Ecto neural progenitor cell (in vitro differentiated cells): ENCODE results near the gene IL21.
"Not testable (repeated sequence)": the region's sequence is repeated elsewhere in the genome, so short reads cannot be mapped to it uniquely, and the experiment has no call there.

Experiments used
- DNase-seq: peaks from one replicate; pipeline ENCODE4 v3.0.0-alpha.2; 2018; ENCODE audit warnings: low spot score

The IL21 gene

DNA sequence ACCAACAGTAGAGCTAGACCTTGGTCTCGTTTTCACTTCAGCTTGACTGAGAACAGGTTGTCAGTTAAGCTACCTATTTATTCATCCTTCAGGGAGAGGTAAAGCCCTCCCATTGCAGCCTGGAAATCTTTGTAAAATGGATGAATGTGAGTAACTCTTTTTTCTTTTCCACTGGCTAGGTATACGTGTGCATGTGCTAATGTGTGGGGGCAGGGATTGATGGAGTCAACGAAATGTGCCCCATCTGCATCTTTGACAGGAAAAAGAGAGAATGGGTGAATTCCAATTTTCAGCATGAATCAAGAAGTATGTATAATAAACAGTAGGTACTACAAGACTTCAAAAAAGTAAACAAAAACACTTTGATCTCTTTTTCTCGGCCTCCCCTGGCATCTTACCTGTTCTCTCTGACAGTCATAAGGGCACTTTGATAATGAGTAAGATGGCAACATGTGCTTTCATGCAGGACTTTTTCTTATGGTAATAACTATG, at the start of gene IL21:
Gene IL21 (minus strand): TSS at position 51 of the 492 bp plus-strand sequence. CDS start 55 bp downstream, outside the sequence.
- DNase-seq = no peak

DNA sequence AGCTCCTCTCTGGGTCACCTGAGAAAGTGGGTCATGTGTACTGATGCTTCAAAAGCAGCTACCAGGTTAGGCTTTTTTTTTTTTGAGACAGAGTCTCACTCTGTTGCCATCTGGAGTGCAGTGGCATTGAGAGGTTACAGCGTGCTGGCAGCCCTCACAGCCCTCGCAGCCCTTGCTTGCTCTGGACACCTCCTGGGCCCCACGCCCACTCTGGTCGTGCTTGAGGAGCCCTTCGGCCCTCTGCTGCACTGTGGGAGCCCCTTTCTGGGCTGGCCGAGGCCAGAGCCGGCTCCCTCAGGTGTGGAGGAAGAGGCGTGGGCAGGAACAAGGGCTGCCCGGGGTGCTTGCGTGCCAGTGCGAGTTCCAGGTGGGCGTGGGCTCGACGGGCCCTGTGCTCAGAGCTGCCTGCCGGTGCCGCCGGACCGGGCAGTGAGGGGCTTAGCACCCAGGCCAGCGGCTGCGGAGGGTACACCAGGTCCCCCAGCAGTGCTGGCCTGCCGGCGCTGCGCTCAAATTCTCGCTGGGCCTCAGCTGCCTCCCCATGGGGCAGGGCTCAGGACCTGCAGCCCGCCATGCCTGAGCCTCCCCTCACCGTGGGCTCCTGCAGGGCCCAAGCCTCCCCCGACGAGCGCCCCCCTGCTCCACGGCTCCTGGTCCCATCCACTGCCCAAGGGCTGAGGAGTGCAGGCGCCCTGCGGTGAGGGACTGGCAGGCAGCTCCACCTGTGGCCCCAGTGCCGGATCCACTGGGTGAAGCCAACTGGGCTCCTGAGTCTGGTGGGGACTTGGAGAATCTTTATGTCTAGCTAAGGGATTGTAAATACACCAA, 49.3 kb upstream of the IL21 start:
- DNase-seq = no peak

DNA sequence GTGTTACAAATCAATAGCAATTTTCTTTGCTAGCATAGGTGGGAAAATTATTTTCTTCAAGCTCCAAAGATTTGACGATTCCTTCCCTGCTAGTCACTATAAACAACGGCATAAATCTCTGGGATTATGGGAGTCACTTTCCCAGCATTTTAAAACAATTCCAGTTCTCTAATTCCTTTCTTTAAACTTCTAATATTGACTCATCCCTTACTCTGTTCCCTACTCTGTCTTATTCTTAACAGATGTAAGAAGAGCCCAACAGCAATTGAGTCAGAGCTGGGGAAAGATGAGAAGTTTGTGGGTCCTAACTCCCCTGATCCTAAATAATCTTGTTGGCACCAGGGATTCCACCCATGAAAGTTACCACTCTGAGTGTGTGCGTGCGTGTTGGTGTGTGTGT, 47.4 kb upstream of the IL21 start:
- no peak for DNase-seq

DNA sequence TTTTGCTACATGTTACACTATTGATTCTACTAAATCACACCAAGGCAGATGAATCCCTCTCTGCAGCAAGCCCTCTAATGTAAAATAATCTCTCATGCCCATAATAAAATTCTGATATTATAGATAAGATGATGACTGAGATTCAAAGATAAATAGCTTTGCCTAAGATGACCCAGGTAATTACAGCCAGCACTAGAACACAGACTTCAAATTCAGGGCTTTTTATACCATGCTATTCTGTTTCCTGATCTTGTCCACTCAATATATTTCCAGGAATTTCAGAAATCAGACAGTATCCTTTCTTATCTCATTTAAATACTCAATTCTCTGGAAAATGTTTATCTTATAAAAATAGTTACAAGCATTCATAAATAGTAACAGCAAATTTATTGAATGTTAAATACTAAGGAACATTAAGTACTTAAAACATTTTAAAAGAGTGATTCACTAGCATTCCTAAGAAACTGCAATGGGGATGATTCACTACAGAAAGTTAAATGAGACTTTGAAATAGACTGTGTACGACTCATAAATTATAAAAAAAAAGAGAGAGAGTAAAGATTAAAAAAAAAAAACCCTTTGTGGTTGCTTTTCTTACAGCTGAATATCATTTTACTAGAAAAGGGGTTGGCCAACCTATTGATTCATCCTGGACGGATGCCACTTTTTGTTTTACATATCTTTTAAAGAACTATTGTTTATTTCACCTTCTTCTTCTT, 45.8 kb upstream of the IL21 start:
- no peak for DNase-seq

DNA sequence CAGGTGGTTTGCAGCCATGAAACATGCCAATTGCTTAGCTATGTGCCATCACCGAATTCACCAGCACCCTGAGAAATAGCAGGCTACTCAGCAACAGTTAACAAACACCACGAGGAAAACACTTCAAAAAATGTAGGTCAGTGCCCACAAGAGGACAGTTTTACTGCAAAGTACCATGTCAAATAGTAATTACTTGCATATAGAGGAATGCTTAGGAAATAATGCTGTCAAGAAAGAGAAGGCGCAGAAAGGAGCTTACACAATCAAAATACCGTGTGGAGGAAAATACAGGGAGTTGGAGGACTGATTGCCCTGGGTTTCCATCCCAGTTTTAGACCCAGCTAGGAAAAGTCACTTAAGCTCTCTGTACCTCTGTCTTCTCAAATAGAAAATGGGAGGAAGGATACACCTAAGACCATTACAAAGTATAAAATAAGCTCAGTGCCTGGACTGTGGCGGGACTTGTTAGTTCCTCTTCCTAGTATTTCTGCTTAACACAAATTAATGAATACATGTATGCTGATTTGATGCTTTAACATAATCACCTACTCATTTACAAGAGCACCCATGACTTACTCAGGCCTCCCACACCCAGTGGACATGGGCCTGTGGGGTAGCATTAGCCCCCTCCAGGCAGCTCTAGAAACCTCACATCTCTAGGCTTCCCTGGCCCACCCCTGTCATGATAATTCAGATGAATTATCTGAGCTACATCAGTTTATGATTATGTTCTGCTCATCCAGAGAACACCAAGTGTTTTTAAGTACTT, 44.5 kb upstream of the IL21 start:
- no peak for DNase-seq

DNA sequence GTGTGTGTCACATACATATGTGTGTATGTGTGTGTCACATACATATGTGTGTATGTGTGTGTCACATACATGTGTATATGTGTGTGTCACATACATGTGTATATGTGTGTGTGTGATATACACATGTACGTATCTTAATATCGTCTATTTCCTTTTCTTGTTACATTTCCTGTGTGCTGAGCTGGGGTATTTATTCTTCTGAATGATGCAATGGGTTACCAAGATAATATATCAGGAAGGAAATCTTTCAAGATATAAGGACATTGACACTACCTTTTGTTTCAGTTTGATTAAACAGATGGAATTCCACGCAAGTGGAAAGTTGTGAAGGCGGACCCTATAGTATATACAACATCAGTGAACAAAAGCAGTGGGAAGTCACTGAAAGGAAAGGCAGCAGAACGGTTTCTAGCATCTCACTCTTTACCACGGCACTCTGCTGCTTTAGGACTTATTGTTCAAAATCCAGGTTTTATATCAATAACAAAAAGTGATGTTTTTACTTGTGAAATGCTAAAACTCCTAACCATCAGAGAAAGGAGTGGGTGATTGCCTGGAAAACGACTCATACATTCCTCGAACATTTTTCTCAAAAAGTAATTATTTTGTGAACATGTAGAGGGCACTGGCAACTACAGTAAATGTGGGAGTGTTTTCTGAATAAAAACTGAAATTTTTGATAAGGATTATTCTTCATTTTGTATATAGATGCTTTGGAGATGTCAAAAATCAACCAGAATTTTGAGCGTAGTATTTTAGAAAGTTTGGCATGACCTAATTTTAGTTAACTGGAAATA, 43.1 kb upstream of the IL21 start:
- no peak for DNase-seq

DNA sequence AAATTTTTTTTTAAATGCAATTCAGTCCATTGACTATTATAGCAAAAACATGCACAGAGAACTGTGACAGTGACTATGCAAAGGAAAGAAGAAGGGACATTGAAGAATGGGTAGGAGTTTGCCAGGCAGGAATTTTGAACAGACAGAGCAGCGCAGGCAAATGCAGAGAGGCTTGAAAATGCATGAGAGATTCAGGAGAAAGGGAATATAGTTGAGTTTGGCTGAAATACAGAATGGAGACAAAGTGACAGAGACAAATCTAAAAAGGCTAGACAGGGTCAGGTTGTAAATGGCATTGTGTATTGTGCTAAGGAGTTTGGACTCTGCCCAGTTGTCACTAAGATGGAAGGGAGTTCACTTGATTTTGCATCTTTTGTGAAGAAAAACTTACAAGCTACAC, 42.4 kb upstream of the IL21 start:
- DNase-seq = no peak

DNA sequence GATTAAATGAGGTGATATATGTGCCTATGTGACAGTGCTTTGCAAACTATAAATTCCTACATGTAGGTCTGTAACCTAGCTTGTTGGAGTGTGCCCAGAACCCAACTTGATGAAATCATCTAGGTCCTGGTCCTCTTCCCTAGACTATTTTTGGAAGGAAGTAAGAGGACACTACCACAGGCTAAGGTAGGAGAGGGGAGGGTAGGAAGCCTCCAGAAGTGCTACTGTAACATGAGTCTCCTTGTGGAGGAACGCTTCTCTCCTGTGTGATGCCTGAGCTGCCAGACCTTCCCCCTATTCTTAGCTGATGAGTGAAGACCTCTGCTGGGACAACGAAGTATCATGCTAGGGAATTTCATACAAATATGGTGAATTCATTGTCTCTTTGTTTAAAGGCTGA, 41.8 kb upstream of the IL21 start:
- DNase-seq = no peak

DNA sequence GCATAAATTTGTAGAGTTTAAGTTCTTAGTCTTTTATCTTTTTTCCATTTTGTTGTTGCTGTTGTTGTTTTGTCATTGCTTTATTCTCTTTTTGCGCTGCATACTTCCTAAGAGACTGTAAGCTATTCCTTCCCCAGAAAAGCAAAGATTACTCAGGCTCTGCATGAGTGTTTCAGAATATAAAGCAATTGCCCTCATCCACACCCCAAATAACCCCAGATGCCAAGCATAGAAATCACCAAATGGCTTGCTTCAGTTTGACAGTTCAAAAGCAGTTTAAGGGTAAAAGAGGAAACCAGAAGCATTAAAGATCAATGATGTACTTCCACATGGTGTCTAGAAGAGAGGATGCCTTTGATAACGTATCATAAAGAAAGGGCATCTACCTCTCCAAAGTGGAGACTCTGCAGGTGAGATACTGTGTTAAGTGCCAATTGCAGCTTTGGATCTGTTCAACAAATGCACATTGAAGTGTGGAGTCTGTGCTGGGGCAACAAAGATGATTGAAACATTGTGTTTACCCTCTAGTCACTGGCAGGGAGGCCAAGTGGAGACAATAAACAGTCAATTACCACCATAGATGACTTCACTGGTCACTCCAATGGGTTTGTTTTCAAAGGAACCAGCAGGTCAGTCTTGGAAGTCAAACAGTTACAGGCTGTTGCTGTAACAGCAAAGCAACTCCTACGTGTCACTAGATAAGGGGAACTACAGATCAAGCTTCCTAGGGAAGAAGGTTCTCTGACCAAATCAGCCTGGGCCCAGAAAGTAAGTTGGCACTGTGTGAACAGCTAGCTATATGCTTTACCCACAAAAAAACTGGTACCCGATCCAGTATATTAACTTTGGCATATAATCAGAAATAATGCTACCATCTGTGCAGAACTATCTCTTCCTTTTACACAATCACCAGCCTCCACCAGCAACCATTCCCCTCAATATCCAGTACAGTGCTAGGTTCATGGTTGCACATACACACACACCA, 40.6 kb upstream of the IL21 start:
- DNase-seq = no peak

DNA sequence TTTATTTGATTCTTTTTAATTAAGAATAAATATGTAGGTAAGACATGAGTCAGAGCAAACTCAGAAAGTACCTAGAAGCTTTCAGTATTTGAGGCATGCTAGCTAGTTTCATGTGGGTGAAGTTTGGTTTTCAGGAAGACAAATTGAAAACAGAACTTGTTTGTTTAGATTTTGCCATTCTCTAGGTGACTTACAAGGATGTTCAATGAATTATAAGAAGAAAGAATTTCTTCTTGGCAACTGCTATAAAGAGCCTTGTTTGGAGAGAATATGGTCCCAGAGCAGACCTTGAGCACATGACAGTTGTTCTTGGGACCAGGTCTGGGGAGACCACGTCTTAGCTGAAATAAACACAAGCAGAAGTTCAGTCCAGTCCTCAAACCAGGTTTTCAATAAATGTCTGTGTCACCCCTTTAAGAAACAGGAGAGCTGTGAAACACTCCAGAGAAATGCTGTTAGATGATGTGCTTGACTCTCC, 38.0 kb upstream of the IL21 start:
- no peak for DNase-seq

DNA sequence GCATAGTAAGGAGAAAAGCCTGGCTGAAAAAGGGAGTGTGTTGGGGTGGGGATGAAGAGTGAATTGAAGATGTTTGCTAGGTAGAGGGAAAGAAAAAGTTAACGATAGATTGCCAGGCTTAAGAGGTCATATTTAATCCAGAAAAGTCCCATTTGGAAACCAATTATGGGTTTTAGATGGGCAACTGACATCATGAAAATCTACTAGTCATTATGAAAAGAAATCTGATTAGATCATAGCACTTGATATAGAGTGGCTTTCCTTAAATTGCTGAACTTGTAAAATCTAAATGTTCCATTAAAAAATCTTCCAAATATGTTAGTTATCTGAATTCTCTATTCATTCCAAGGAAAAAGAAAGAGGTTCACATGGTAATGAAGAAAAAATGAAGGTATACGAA, 37.5 kb upstream of the IL21 start:
- no peak for DNase-seq

DNA sequence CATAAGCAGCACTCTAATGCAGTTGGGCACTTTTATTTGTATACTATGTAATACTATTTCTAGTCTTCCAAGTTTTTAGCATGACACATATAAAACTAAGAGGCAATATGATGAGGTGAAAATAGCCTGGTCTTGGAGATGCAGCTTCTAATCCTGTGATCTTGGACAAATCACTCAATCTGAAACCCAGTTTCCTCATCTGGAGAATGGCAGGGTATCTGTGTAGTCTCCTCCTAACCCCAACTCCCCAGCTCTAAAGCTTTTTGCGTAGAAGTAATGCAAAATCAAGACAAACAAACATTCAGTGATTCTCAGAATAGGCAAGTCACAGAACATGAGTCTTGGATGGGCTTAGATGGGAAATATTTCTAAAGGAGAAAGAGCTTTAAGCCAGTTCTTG, 36.7 kb upstream of the IL21 start:
- no peak for DNase-seq

DNA sequence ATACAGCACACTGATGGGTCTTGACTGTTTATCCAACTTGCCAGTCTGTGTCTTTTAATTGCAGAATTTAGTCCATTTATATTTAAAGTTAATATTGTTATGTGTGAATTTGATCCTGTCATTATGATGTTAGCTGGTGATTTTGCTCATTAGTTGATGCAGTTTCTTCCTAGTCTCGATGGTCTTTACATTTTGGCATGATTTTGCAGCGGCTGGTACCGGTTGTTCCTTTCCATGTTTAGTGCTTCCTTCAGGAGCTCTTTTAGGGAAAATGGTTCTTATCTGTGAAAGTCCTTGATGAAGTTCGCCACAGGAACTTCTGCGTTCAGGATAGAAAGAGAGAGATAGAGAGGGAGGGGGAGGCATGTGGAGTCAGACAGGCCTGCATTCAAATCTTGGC, 35.7 kb upstream of the IL21 start:
- not testable (repeated sequence) for DNase-seq

DNA sequence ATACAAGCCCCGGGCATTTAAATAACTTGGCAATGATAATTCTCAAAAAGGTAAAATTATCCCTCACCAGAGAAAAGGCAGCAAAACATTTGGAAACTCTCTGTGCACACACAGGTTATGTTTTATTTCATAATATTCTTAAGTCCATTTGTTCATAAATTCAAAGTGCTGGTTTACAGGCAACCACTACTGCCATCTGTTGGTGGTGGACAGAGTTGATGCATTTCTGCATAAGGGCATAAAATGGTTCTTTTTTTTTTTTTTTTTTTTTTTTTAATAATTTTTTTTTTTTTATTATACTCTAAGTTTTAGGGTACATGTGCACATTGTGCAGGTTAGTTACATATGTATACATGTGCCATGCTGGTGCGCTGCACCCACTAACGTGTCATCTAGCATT, 31.5 kb upstream of the IL21 start:
- DNase-seq = no peak

DNA sequence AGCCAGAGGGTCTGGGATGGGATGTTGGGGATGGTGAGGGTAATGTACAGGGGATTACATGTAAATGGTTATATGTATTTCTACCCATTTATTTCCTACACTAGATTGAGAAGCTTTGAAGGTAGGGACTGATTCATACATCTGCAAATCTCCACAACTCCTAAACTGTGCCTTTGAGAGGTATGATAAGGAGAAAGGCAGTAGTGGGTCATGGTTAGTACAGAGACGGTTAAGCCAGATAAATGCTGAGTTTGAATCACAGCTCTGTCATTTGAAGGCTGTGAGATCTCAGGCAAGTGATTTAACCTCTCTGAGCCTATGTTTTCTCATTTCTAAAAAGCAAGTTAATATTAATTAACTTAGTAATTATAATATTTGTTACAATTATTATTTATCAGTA, 29.3 kb upstream of the IL21 start:
- no peak for DNase-seq

DNA sequence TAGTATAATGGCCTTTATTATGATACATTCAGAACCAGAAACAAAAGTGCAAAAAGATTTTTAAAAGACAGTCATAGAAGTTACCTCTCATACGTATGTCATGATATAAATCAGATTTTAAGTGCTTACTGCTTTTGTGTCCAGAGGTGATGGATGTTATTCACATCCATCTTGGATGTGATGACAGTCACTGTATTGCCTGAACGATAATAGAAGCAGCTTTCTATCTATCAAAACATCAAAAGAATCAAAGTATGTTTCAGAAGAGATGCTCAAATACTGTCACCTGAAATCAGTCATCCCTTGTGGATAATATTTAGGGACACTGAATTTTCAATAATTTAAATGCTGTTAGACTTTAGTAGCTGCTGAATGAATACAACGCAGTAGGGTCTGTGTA, 26.8 kb upstream of the IL21 start:
- no peak for DNase-seq

DNA sequence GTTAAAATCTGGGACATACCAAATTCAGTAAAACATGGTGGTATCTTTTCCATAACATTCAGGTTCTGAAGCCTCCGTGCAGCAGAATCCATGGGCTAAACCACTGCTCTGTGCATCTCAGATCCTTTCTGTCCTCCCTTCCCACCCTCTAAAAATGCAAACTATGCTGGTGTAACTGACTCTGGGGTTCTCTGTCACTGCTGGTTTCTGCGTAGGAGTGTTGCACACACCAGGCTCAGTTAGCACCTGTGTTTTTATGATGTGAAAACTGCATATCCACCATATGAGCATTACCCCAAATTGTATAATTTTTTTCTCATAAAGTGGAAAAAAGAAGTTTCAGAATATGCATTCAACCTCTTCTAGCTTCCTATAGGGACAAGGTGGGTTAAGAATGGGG, 22.4 kb upstream of the IL21 start:
- no peak for DNase-seq

DNA sequence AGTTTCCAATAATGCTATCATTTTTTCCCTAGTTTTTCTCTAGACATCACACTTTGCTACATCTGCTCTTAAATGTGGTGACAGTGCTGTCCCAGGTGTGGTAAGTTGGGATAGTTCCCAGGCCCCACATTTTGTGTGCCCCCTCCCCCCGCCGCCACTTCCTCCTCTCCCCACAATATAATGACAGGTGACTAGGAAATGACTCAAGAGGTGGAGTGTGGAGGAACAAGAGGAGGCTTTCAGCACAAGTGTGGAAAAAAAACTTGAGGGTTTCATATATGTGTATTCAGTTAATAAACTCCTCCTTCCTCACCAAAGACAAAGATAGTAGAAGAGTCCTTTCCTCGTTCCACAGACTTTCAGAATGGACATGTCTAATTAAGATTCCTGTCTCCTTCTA, 18.3 kb upstream of the IL21 start:
- no peak for DNase-seq

DNA sequence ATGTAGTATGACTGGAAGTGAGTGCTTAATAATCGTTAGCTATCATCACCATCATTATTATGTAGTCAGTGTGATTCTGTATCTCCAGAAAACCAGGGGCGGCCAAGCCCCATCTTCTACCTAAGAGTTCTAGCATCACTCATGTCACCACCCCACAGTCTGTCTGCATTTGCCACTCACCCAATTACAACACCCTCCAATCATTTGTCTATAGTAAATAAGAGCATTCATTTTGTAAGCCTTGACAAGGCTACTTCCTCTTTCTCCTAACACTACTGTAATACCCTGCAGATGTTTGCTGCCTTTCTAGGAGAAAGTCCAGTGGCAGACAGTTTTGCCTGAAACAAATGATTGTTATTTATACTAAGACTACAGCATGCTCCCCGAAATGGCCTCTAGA, 15.8 kb upstream of the IL21 start:
- DNase-seq = no peak

DNA sequence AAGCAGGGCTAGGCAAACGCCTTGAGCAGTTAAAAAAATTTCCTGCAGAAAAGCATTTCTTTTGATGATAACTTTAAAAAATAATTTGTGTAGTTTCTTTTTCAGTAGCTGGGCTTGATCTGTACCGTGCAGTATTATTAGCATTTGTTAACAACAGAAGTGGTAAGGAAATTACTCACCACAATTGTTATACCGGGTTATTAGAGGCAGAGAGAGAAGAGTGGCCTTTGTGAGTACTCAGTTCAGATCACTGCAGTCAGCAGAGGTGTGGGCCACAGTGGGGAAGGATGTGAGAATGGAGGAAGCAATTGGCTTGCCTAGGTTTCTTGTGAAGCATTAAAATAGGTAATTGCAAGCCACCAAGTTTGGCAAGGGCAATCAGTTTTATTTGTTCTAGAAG, 14.3 kb upstream of the IL21 start:
- no peak for DNase-seq

DNA sequence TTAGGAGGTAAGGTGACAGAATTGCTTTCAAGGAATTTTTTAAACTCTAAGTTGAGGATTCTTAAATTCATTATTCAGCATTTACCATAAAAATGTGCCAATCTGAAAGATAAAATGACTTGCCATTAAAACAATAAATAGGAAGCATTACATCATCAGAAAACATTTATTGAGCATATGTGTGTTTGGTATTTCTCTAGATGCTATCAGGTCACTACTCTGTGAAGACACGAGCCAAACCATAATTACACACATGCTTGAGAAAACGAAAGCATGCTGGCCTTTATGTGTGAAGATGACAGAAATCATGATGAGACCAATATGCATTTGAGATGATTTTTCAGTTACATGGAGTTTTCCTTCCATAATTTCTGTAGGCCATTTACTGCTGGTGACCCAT, 12.3 kb upstream of the IL21 start:
- DNase-seq = no peak
